ENCODE data around the gene PPIG.

PPIG gene

DNA sequence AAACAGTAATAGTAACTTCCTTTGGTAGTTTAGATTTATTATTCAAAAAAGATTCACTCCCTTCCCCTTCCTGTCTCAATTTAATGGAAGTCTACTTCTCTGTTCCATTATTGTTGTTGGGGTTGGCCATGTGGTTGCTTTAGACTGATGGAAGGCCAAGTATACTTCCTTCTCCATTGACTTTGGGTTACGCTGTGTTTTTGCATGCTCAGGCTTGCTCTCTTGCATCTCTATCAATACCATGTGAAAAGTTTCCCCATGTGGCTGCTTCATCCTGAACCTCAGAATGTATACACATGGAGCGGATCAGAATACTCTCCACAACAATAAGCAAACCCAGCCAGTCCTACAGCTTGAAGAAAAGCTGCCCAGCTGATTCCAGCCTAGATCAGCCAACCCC lies 89.8 kb downstream of the PPIG start (continued):
- no peak for TF ChIP-seq EGR2 (tag by site-specific recombination; IDR thresholded peaks at IDR 0.05; ENCODE audit: low read depth)

DNA sequence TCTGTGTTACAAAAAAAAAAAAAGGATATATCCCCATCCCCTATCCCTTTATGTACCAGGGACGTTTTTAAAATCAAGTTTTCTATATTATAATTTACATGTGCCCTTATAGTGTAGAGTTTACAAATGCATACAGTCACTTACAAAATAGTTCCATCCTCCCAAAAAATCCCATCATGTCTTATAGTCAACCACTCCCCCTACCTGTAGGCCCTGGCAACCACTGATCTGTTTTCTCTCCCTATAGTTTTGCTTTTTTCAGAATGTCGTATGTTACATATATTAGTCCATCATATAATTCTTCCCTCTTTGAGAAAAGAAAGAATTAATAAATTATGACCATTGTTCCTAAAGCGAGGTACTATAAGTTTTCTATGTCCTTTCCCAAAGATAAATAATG lies 92.2 kb downstream of the PPIG start:
- Histone ChIP-seq H3K27ac (ENCODE audit: extremely low read depth, low read depth, low read length) (no peak overlapping the region), H3K4me3 (ENCODE audit: low read depth, low read length) (no peak overlapping the region), H3K36me3 (ENCODE audit: control insufficient read depth in 2 of 2, insufficient read depth in 1 of 2, low read length in 2 of 2) (no peaks in the 10 kb centered on the region), H3K4me1 (ENCODE audit: control insufficient read depth, insufficient read depth, low read length) (no peaks in the 10 kb centered on the region), H3K9me3 (ENCODE audit: control insufficient read depth, insufficient read depth, low read depth, low read length) (no peaks in the 10 kb centered on the region)
- ChIA-PET CTCF (no interaction called here), POLR2A (no interaction called here)
- TF ChIP-seq ZNF654 (tag by site-specific recombination; IDR thresholded peaks at IDR 0.05; ENCODE audit: low read depth), result peak; percentile 19; the same call in 1 of the 2 replicates
- no peak for TF ChIP-seq MYNN (tag by site-specific recombination; IDR thresholded peaks at IDR 0.05; ENCODE audit: borderline replicate concordance)

DNA sequence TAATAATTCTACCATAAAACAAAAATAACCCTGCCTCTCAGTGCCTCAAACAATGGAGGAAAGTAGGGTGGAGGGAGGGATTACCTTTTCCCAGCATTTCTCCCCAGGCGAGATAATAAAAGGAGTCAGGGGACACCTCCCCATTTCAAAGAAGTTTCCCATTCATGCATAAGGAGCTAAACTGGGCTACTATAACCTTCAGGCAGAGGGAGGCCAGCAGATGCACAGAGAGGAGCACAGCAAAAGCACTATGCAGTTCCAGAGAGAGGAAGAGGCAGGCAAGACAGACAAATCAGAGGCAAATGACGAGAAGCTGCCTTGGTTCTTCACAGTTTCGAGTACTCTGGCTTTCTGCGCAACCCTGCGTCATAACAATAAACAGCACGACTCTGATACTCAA lies 92.7 kb downstream of the PPIG start:
- TF ChIP-seq ZNF394 (tag by site-specific recombination; IDR thresholded peaks at IDR 0.05; ENCODE audit: borderline replicate concordance) (no peak), MZF1 (tag by site-specific recombination; IDR thresholded peaks at IDR 0.05; ENCODE audit: borderline replicate concordance) (no peak)
- POLR2A ChIA-PET, result no interaction called here
- no peaks in the 10 kb centered on the region for H3K36me3 ChIP-seq (ENCODE audit: control insufficient read depth in 2 of 2, insufficient read depth in 1 of 2, low read length in 2 of 2)
- no peak overlapping the region for H3K4me3 ChIP-seq (ENCODE audit: low read depth, low read length)
- CTCF ChIA-PET, result no interaction called here
- no peaks in the 10 kb centered on the region for H3K4me1 ChIP-seq (ENCODE audit: control insufficient read depth, insufficient read depth, low read length)
- H3K27ac ChIP-seq (ENCODE audit: extremely low read depth, low read depth, low read length), result no peak overlapping the region
- no peaks in the 10 kb centered on the region for H3K9me3 ChIP-seq (ENCODE audit: control insufficient read depth, insufficient read depth, low read depth, low read length)

DNA sequence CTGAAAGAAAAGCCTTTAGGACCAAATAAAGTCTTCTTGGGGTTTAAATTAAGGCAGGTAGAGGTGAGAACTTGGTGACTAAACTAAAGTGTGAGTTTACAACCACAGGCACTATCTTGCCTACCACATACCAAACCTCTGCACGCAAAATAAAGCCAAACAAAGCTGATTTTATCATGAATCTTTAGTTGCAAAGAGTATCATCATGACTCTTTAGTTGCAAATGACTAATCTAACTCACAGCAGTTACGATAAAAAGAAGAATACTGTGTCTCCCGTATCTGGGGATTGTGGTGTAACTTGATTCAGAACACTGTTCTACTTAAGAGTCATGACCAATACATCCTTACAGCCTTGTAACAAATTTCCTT lies 98.9 kb downstream of the PPIG start:
- H3K9me3 ChIP-seq (ENCODE audit: control insufficient read depth, insufficient read depth, low read depth, low read length), result no peaks in the 10 kb centered on the region
- POLR2A ChIA-PET, result no interaction called here
- H3K4me3 ChIP-seq (ENCODE audit: low read depth, low read length), result no peak overlapping the region
- CTCF ChIA-PET, result interaction anchor here (0.6 to 1.0 kb wide), 2 partner anchors 10 kb away, joined by 3 read pairs; no protein-coding TSS in a partner anchor
- no peaks in the 10 kb centered on the region for H3K36me3 ChIP-seq (ENCODE audit: control insufficient read depth in 2 of 2, insufficient read depth in 1 of 2, low read length in 2 of 2)
- H3K27ac ChIP-seq (ENCODE audit: extremely low read depth, low read depth, low read length), result no peak overlapping the region
- H3K4me1 ChIP-seq (ENCODE audit: control insufficient read depth, insufficient read depth, low read length), result no peaks in the 10 kb centered on the region
- TF ChIP-seq ZNF391 (tag by site-specific recombination; IDR thresholded peaks at IDR 0.05; ENCODE audit: borderline replicate concordance, low read depth), result no peak
- no peak for TF ChIP-seq ZNF510 (tag by site-specific recombination; IDR thresholded peaks at IDR 0.05; ENCODE audit: insufficient replicate concordance)
- no peak for TF ChIP-seq ZNF549 (tag by site-specific recombination; IDR thresholded peaks at IDR 0.05)
- TF ChIP-seq ZNF707 (tag by site-specific recombination; IDR thresholded peaks at IDR 0.05), result no peak
- no peak for TF ChIP-seq ZNF416 (tag by site-specific recombination; IDR thresholded peaks at IDR 0.05)
- TF ChIP-seq ZNF394 (tag by site-specific recombination; IDR thresholded peaks at IDR 0.05; ENCODE audit: borderline replicate concordance), result no peak
- no peak for TF ChIP-seq ZNF677 (tag by site-specific recombination; IDR thresholded peaks at IDR 0.05)
- TF ChIP-seq ZNF239 (tag by site-specific recombination; IDR thresholded peaks at IDR 0.05), result no peak
- TF ChIP-seq, protein P1, sequence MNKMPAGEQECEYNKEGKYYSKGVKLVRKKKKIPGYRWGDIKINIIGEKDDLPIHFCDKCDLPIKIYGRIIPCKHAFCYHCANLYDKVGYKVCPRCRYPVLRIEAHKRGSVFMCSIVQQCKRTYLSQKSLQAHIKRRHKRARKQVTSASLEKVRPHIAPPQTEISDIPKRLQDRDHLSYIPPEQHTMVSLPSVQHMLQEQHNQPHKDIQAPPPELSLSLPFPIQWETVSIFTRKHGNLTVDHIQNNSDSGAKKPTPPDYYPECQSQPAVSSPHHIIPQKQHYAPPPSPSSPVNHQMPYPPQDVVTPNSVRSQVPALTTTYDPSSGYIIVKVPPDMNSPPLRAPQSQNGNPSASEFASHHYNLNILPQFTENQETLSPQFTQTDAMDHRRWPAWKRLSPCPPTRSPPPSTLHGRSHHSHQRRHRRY (tag by site-specific recombination; IDR thresholded peaks at IDR 0.05), result no peak
- no peak for TF ChIP-seq ZBTB7A (tag by site-specific recombination; IDR thresholded peaks at IDR 0.05; ENCODE audit: low read depth)
- no peak for TF ChIP-seq ZNF785 (tag by site-specific recombination; IDR thresholded peaks at IDR 0.05)
- no peak for TF ChIP-seq ZBTB48 (tag by site-specific recombination; IDR thresholded peaks at IDR 0.05)
- TF ChIP-seq, protein P2, sequence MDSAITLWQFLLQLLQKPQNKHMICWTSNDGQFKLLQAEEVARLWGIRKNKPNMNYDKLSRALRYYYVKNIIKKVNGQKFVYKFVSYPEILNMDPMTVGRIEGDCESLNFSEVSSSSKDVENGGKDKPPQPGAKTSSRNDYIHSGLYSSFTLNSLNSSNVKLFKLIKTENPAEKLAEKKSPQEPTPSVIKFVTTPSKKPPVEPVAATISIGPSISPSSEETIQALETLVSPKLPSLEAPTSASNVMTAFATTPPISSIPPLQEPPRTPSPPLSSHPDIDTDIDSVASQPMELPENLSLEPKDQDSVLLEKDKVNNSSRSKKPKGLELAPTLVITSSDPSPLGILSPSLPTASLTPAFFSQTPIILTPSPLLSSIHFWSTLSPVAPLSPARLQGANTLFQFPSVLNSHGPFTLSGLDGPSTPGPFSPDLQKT (IDR thresholded peaks at IDR 0.05; ENCODE audit: borderline replicate concordance, low read depth, low read length), result no peak
- TF ChIP-seq ZNF791 (tag by site-specific recombination; IDR thresholded peaks at IDR 0.05), result no peak
- TF ChIP-seq, protein P3, sequence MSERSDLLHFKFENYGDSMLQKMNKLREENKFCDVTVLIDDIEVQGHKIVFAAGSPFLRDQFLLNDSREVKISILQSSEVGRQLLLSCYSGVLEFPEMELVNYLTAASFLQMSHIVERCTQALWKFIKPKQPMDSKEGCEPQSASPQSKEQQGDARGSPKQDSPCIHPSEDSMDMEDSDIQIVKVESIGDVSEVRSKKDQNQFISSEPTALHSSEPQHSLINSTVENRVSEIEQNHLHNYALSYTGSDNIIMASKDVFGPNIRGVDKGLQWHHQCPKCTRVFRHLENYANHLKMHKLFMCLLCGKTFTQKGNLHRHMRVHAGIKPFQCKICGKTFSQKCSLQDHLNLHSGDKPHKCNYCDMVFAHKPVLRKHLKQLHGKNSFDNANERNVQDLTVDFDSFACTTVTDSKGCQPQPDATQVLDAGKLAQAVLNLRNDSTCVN (tag by site-specific recombination; optimal IDR thresholded peaks at IDR 0.05), result no peak
- TF ChIP-seq, protein P4, sequence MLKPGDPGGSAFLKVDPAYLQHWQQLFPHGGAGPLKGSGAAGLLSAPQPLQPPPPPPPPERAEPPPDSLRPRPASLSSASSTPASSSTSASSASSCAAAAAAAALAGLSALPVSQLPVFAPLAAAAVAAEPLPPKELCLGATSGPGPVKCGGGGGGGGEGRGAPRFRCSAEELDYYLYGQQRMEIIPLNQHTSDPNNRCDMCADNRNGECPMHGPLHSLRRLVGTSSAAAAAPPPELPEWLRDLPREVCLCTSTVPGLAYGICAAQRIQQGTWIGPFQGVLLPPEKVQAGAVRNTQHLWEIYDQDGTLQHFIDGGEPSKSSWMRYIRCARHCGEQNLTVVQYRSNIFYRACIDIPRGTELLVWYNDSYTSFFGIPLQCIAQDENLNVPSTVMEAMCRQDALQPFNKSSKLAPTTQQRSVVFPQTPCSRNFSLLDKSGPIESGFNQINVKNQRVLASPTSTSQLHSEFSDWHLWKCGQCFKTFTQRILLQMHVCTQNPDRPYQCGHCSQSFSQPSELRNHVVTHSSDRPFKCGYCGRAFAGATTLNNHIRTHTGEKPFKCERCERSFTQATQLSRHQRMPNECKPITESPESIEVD (tag by site-specific recombination; IDR thresholded peaks at IDR 0.05), result no peak
- TF ChIP-seq ZNF585B (tag by site-specific recombination; IDR thresholded peaks at IDR 0.05), result no peak
- TF ChIP-seq ZNF544 (tag by site-specific recombination; IDR thresholded peaks at IDR 0.05), result no peak
- no peak for TF ChIP-seq ZSCAN16 (tag by site-specific recombination; IDR thresholded peaks at IDR 0.05)

Data from HEK293 (cell line).